Activated CD4-positive, alpha-beta T cell treated with anti-CD3 and anti-CD28 coated beads, Interleukin-2, amount 50 U/mL, for 1 hour (primary cell): ENCODE results near the gene TTLL9.

Source experiments
- DNase-seq: peaks from one replicate; pipeline ENCODE4 v3.0.0-alpha.2; 2020

The TTLL9 gene

DNA sequence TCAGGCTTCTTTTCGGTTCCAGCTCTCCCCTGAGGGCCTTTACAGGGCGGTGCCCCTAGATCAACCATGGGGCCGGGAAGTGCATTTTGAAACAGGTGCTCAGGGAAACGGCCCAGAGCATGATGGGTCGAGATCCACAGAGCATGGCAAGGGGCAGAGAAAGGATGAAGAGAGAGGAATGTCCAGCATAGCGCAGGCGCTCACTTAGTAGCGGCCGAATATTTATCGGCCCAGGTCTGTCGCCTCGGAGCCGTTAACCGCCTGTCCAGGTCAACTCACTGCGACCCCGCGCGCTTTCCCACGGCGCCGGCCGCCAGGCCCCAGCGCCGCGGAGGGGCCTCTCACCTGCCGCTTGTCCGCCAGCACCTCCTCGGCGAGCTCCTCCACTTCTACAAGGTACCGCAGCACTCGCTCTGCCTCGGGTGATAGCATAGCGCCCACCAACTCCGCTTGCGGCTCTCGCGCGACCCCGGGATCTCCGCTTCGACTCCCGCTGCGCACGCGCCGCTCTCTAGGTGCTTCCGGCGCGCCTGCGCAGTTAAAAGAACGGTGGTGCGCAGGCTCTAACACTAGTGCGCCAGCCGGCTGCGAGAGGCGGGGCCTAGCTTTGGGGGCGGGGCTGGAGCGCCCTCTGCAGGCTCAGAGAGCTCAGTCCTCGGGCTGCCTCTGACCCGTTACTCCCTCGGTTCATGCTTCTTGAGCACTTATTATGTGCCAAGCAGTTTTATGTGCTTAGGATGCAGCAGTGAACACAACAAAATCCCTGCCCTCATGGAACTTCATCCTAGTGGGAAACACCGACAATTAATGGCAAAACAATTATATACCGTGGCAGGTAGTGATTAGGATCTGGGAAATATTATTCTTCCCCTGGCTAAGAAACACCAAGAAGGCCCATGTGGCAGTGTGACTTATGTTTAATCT is 81.4 kb downstream of the TTLL9 start, which contains the start of gene PDRG1:
Gene PDRG1 (minus strand): TSS at position 517 of the 924 bp plus-strand sequence. CDS start 85 bp downstream, at position 432.
- peak; percentile 97 for DNase-seq

DNA sequence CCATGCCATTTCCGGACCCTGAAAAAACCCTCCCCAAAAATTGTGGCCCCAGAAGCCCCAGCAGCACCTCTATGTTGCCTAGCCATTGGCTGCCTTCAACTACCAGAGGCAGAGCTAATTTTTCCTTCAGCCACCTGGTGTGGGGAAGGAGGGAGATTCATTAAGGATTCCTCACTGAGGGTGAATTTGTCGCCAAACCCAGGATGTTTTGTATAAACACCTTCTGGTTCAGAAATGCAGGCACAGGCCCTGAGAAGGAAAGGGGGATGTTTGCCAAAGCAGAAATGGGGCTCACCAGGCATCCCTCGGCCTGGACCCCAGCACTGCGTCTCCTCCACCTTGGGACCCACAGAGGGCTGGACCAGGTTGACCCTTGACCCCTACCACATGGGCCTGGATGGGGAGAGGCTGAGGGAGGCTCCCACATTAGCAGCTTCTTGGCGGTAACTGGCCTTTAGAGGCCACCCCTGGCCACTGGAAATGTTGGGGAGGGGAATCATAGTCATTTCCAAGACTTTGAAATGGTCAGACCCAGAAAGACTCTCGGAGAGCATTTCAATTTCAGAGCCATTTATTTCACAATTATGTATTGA is 83.2 kb downstream of the TTLL9 start:
- DNase-seq: no peak

DNA sequence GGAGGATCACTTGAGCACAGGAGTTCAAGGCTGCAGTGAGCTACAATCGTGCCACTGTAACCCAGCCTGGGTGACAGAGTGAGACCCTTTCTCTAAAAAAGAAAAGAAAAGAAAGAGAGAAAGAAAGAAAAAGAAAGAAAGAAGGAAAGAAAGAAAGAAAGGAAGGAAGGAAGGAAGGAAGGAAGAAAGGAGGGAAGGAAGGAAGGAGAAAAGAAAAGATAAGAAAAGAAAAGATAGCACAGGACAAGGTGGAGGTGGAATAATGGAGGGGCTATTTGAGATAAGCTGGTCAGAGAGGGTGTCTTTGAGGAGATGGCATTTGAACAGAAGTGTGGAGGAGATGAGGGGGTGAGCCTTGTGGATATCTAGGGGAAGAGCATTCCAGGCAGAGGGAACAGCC is 84.1 kb downstream of the TTLL9 start:
- no peak for DNase-seq

DNA sequence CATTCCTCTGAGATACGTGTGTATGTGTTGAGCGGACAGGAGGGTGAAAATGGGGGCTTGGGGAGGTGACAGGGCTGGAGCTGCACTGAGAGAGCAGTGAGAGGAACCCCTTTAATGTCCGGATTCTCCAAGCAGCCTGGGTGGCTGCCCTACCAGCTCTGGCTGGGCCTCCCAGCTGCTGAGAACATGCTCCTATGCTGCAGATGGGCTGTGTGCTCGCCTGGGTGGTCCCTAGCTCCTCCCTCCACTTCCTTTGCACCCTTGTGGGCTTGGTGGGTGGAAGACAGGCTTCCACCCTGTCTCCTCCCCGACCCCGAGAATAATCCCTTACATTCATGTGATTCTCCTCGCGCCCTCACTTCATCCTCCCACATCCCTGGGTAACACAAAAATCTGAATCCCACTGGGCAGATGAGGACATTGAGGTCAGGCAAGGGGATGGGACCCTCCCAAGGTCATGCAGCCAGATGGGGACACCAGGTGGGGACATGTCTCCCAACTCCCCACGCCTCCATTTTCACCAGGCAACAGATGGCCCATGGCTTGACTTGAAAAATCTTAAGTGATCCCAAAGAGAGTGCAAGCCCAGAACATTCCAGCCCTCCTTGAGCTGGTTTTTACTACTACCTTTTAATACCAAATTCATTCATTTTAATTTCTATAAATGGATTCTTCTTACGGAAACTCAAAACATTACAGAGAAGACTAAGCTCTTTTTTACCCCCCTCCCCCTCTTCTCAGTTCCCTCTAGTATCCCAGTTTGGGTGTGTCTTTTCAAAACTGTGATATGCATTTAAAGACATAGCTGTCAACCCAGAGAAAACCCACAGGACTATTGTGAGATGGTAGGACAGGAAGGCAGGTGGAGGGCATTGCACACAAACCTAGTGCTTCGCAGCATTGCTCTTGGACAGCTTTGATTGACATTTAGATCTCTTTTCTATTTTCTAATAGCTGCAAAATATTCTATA is 86.4 kb downstream of the TTLL9 start:
- DNase-seq: no peak

DNA sequence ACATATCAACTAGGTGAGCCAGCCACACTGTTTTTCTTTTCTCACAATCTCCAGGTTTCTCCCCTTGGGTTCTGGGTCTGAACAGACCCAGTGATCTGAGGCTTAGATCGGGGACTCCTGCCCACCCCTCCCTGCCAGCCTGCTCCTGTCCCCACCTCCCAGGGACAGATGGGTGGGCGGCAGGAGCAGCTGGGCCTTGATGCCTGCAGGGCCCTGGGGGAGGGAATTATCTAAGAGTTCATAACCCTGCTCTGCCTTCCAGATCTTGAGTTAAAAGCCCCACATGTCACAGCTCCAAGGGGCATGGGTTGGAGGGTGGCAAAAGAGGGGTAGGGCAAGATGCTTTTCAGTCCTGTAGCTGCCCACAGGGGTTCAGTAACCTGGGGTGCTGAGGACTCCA is 92.3 kb downstream of the TTLL9 start:
- no peak for DNase-seq

DNA sequence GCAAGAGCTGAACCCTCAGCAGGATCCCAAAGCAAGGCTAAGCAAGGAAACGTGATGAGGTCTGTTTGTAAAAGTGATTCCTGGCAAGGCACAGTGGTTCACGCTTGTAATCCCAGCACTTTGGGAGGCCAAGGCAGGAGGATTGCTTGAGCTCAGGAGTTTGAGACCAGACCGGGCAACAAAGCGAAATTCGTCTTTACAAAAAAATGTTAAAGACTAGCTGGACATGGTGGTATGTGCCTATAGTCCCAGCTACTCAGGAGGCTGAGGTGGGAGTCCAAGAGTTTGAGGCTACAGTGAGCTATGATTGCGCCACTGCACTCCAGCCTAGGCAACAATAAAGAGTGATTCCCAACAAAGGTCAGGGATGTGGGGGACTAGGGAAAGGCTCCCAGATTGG is 93.5 kb downstream of the TTLL9 start:
- no peak for DNase-seq

DNA sequence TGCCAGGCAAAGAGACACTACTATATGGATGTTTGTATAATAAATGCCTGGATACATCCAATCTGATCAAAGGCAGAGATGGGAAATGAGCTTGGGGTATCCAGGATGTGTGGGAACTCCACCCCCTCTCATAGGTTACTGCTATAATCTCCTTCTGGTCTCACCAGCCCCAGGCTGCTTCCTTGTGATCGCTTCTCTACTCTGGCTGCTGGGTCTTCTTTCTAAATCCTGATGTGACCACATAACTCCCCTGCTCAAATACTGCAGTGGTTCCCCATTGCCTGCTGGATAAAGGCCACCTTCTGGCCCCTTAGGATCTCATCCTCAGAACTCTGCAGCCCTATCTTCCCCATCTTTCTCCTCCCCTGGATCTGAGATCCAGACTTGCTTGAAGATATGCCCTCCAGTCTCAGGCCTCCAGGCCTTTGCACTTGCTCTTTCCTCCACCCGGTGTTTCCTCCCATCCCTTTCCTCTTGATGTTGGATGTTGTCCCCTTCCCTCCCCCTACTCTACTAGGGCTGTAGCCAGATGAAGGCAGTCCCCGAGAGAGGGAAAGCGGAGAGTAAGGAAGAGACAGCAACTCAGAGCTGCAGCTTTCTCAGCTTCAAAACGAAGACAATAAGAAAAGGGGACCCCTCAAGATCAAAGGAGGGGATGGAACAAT is 96.7 kb downstream of the TTLL9 start:
- no peak for DNase-seq

DNA sequence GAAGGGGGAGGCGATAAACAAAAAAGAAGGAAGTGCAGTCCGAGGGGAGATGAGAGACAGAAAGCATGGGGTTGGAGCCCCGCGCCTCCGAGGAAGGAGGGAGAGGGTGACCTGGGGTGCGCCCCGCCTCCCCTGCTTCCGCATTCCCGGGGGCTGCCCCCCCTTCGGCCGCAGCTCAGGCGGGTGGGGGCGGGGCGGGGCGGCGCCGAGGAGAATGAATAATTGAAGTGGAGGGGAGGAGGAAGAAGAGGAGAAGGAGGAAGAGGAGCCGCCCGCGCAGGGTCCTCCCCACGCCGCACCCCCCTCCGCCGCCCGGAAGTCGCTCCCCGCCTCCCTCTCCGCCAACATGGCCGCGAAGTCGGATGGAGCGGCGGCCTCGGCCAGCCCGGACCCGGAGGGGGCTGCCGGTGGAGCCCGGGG is 97.4 kb downstream of the TTLL9 start, which contains the start of gene XKR7:
Gene XKR7 (plus strand): TSS at position 322 of the 420 bp plus-strand sequence. CDS start 25 bp downstream, at position 347.
- DNase-seq: no peak

DNA sequence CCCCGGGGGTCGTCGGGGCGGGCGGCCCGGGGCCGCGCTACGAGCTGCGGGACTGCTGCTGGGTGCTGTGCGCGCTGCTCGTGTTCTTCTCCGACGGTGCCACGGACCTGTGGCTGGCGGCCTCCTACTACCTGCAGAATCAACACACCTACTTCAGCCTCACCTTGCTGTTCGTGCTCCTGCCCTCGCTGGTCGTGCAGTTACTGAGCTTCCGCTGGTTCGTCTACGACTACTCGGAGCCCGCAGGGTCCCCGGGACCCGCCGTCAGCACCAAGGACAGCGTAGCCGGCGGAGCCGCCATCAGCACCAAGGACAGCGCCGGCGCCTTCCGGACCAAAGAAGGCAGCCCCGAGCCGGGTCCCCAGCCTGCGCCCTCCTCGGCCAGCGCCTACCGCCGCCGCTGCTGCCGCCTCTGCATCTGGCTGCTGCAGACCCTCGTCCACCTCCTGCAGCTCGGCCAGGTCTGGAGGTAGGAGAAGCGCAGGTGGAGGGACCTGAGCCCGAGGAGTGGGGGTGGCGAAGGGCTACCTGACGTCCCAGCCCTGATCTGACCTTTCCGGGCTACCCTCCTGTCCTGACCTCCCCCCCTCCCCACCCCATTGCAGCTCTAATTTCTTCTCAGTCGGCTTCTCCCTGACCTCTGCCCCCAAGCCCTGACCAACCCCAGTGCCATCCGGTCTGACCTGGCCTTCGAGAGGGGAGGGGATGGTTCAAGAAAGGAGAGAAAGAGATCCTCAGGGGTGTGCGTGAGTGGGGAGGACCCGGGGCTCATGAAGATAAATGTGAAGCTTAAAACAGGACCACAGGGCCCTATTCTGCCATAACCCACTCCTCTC is 98.1 kb downstream of the TTLL9 start:
- peak; percentile 85 for DNase-seq

DNA sequence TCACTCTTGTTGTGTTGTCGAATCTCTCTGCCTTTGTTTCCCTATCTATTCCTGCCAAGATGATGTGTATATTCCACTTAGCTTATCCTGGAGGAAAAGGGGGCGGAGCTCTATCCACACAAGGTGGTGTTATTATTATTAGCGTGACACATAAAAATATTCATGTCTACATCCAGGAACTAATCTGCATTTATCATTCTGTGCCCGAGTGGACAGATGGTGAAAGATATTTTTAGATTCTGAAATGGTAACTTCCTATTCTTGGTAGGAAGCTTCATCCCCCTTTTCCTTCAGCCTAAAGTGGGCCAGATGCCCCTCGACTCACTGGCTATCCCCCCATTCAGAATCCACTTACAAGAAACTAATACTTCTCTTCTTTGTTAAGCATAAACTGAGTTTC is 99.6 kb downstream of the TTLL9 start:
- no peak for DNase-seq

DNA sequence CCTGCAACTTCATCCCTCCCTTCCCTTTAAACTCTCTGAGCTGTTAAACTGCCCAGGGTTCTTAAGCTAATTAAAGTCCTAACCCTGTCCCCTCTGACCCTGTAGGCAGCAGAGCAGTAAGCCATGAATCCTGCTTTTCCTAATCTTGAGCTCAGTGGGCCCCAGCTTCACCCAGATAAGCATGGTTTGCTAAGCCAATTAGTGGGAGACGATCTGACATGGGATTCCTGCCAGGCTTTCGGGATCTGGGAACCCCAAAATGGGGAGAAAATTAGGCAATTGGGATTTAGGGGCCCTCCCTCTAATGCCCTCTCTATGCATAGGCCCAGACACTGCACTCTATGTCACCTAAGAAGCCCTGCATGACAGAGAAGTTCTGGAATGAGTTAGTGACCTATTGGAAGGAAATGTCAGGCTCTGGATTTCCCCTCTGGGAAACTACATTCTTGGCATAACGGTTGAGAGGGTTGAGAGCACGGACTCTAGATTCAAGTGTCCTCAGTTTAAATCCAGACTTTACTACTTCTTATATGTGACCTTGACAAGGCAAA is 102.1 kb downstream of the TTLL9 start:
- DNase-seq: no peak

DNA sequence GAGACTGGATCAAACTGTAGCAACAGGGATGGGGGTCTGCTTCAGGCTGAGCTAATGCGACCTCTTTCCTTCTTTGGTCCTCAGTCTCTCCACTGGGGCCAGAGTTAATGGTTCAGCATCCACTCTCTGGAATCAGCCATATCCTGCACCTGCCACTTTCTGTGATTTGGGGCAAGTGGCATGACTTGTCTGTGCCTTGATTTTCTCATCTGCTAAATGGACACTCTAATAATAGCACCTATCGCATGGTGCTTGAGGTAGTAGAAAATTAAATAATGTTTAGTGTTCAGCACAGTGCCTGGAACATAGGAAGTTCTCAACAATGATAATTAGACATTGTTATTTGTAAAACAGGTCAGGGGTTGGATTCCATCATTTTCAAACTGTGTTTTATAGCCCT is 103.9 kb downstream of the TTLL9 start:
- no peak for DNase-seq

DNA sequence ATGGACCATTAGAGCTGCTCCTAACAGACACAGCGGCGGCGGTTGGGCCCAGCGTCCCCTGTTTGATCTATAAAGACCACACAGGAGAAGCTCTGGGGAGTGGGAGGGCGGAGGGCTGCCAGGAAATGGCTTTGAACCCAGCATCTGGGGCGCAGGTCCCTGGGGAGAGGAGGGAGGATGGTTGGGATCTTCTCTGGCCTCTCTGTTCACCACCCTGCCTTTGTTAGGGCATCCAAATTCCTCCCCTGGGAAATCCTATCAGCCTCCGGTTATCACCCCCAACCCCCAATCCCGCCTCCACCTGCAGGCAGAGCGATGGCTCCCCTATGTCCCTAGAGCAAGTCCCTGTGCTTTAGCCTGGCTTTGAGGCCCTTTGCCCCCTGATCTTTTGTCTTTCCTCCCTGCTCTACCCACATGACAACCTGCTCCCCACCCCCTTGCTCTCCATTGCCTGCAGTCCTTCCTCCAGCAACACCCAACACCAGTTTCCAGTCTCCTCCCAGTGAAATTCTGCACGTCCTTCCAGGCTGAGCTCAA is 104.6 kb downstream of the TTLL9 start:
- DNase-seq: no peak

DNA sequence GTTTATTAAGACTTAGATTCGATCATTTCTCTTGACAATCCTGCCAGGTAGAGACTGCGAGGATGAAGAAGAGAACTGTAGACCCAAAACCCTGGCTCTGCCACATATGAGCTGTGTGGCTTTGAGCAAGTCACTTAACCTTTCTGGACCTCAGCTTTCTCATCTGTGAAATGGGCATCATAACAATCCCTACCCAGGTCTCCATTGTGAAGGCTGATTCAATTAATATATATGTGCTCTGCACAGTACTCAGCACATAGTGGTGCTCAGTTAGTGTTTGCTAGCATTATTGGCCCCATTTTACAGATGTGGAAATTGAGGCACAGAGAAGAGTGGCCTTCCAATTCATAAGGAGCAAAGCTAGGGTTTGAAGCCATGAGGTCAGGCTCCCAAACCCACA is 105.4 kb downstream of the TTLL9 start:
- no peak for DNase-seq

DNA sequence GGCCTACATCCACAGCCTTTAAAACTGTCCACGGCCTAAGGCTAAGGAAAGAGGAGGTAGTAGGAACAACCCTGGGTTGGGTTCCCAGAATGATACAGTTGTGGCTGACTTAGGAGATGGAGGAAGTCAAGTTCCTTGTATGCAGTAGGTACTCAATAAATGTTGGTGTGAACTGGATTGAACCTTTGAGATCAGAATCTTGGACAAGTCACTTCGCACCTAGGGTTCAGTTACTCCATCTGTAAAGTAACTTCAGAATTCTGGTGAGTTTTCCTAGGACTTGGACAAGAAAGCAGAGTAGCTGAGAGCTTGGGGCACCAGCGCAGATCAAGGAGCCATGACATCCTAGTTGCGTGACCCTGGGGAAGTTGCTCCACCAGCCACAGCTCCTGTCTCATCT is 106.6 kb downstream of the TTLL9 start:
- no peak for DNase-seq

DNA sequence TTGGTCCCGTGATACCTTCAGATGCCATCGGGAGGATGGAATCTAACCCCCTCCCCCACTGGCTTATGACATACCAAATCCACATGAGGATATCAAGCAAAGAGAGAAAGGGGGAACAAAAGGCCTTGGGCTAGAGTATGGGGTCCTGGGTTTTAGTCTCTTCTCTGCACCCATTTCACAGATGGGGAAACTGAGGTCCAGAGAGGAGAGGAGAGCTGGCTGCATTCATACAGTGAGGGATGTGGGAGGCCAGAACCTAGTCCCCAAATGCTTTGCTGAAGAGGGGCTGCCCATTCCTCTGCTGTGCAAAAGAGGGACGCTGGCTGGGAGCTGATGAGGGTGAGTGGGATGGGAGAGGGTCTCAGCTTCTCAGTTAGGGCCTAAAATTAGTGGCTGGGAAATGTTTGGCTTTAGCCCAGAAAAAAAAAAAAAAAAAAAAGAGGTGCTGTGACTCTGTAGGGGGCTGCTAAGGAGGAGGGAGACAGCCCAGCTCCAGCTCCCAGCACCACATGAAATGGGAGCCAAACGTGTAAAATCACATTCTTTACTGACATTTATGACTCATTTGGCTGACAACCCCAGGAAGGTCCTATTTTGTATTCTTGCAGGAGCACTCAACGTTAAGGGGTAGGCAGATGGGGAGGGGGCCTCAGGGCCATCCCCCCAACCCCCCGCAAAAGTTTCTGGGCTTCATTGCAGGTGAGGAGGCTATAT is 109.4 kb downstream of the TTLL9 start:
- no peak for DNase-seq

DNA sequence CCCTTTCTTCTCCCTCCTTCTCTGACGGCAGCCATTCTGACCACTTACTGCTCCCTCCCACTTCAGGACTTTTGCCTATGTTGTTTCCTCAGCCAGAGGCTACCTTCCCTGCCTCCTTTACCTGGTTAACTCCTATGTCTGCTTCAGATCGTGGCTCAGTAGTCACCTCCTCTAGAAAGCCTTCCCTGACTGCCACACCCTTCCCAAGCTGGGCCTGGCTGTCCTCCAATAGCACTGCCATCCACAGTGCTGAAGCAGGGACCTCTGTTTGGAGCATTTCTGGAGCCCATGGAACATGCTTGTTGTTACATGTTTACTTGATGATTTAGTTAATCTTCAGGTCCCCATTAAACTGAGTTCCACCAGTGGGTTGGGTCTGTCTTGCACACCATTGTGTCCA is 111.3 kb downstream of the TTLL9 start:
- no peak for DNase-seq

DNA sequence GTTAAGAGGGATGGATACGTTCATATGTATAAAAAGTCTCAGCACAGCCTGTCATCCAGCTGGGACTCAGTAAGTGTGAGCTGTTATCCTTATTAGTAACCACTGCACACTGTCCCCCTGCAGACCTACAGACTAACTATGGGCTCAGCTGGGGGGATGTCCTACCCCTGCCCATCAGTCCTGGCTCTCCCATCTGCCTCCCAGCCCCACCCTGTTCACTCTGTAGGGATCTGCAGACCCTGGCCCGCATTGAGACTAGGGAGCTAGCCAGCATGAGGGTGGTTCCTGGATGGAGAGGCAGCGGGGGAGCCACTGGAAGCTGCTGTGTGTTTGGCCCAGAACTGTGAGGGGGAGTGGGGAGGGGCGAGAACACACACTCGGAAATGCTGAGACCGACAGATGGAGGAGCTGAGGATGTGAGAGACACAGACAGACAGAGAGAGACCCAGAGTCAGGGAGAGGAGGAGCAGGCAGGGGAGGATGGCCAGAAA is 114.6 kb downstream of the TTLL9 start:
- DNase-seq: no peak

DNA sequence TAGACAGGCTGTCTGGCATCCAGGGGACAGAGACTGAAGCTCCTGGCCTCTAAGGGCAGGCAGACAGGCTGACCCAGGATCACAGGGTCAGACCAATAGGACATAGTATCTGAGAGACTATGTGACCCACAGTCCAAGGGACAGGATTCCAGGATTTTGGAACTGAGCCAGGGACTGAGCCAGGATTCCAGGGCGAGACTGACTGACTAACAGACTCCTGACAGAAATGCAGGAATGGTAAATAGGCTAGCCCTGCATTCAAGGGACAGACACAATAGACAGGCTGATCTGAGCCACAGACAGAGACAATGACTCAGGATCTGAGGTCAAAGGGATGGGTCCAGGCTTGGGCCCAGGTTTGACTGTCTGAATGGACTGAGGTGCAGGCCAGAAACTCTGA is 117.3 kb downstream of the TTLL9 start:
- no peak for DNase-seq

DNA sequence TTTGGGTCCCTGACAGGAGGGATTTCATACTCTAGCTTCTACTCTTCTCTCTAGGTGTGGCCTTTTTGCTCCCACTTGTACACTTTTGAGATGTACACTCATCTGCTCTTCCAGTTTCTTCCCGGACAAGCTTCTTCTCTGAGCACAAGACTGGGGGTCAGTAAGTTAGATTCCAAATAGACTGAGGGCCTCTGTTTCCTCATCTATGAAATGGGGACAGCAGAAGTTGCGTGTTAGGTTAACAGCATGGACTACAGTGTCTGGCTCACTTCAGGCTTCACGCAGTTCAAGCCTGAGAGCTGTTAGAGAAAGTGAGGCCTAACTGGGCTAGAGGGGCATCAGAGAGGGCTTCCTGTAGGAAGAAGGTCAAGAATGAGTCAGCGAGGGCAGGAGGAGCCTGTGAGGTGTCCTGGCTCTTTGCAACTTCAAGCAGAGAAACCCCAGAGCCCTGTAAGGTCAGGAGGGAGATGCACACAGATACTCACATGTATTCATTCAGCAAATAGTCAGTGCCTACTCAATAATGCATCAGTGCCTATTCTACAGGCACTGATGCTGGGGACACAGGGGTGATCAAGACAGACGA is 118.1 kb downstream of the TTLL9 start:
- no peak for DNase-seq
